CD4-positive, alpha-beta T cell (primary cell): Measurements from ENCODE around the gene MSLN. TPM values are rescaled to one million over a fixed set of nuclear protein-coding genes. Genes with fewer than 3 reads are reported as not detected.

Experiments used
- ATAC-seq: fragments of 200-7000 bp; cut with Tn5 transposase; one replicate; pipeline ENCODE4 v1.10.0; 2022; ENCODE audit warnings: mild to moderate bottlenecking; ENCODE audit not compliant: poor library complexity
- CTCF ChIA-PET: fragments of 350-600 bp; sonication (Branson Sonifier 250); formaldehyde crosslinking; loops from one replicate; lab custom pipeline; 2021; ENCODE audit warnings: antibody characterized with exemption, inconsistent platforms; lab: Charles Lee
- POLR2A ChIA-PET: fragments of 350-600 bp; sonication (Branson Sonifier 250); formaldehyde crosslinking; loops from one replicate; lab custom pipeline; 2021; ENCODE audit warnings: antibody characterized with exemption, inconsistent platforms; lab: Charles Lee
- DNase-seq, 14 experiments: peaks; one replicate each; pipeline ENCODE4 v3.0.0-alpha.2; 2013 to 2020; ENCODE audit warnings: mixed read lengths in 2 of 14
- H3K27ac ChIP-seq, 2 donors: one replicate each; pipeline versions ENCODE4 v1.5.1 to v1.7.0; 2013; ENCODE audit warnings: low read length in 2 of 2, low read depth in 1 of 2, mild to moderate bottlenecking in 1 of 2
- H3K27me3 ChIP-seq, 2 experiments: 1 replicate in 1 of 2; 2 replicates in 1 of 2; pipeline versions ENCODE4 v1.6.1 to v1.7.0; 2013; ENCODE audit warnings: low read length in 2 of 2, control low read depth in 1 of 2, mild to moderate bottlenecking in 1 of 2, moderate library complexity in 1 of 2; ENCODE audit not compliant: insufficient read depth in 2 of 2, control insufficient read depth in 1 of 2
- H3K36me3 ChIP-seq: one replicate; pipeline ENCODE4 v1.6.1; 2013; ENCODE audit warnings: low read length, control low read depth; ENCODE audit not compliant: insufficient read depth
- H3K4me1 ChIP-seq: one replicate; pipeline ENCODE4 v1.6.1; 2013; ENCODE audit warnings: low read length, control low read depth; ENCODE audit not compliant: insufficient read depth
- H3K4me3 ChIP-seq: one replicate; pipeline ENCODE4 v1.5.1; 2013; ENCODE audit warnings: mild to moderate bottlenecking, low read length, moderate library complexity
- H3K9me3 ChIP-seq, 2 experiments: 1 replicate in 1 of 2; 2 replicates in 1 of 2; pipeline versions ENCODE4 v1.6.1 to v1.7.0; 2013; ENCODE audit warnings: low read length in 2 of 2, mild to moderate bottlenecking in 2 of 2, control low read depth in 1 of 2, moderate library complexity in 1 of 2; ENCODE audit not compliant: control insufficient read depth in 1 of 2, insufficient read depth in 1 of 2
- H3K27ac Mint-ChIP-seq: one replicate; pipeline ENCODE4 v1.8.0; 2020; ENCODE audit warnings: mixed read lengths
- H3K27me3 Mint-ChIP-seq: one replicate; pipeline ENCODE4 v1.8.0; 2021; ENCODE audit warnings: mixed read lengths
- H3K36me3 Mint-ChIP-seq: one replicate; pipeline ENCODE4 v1.8.0; 2021; ENCODE audit warnings: low read depth, mixed read lengths
- H3K4me1 Mint-ChIP-seq: one replicate; pipeline ENCODE4 v1.8.0; 2021; ENCODE audit warnings: low read depth, mixed read lengths
- H3K4me3 Mint-ChIP-seq: one replicate; pipeline ENCODE4 v1.8.0; 2020; ENCODE audit warnings: mild to moderate bottlenecking, mixed read lengths
- H3K9me3 Mint-ChIP-seq: one replicate; pipeline ENCODE4 v1.8.0; 2020; ENCODE audit warnings: mixed read lengths
- intact Hi-C, 2 experiments: fragments of 100-400 bp; cut with DNase I in 1 of 2; cut with micrococcal nuclease in 1 of 2; formaldehyde crosslinking; loops; one replicate each; pipeline versions ENCODE4 v1.15.1 to v1.9.0; 2023 to 2025; cut with DNase I, micrococcal nuclease
- total RNA-seq, 174 experiments: library from RNA in 2 of 174; stranded (reverse) in 2 of 174; gene quantifications; one replicate each; pipeline ENCODE4 v1.2.3 and lab custom pipeline; 2021 to 2026
- TF ChIP-seq, protein P1 (sequence below): fragments of 200-600 bp; IDR thresholded peaks from one replicate; pipeline ENCODE4 v1.8.0; 2022; ENCODE audit warnings: antibody characterized with exemption, mild to moderate bottlenecking

MSLN gene
- total RNA-seq, 2 experiments from 2014 or later = not detected

DNA sequence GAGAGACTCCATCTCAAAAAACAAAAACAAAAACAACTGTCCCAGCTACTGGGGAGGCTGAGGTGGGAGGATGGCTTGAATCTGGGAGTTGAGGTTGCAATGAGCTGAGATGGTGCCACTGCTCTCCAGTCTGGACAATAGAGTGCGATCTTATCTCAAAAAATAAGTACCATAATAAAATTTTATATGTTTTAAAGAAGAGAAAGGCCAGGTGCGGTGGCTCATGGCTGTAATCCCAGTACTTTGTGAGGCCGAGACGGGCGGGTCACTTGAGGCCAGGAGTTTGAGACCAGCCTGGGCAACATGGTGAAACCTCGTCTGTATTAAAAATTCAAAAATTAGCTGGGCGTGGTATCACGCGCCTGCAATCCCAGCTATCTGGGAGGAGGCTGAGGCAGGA lies 16.3 kb downstream of the MSLN start:
- H3K27ac Mint-ChIP-seq = no peak overlapping the region
- no peaks in the 10 kb centered on the region for H3K36me3 Mint-ChIP-seq
- Histone ChIP-seq H3K4me3 (no peak overlapping the region), H3K27me3 (peaks cover 0 to 3% of the 10 kb centered on the region in 2 experiments), H3K36me3 (no peaks in the 10 kb centered on the region), H3K4me1 (no peaks in the 10 kb centered on the region), H3K9me3 (no peaks in the 10 kb centered on the region), H3K27ac (no peak overlapping the region)
- TF ChIP-seq, protein P1, sequence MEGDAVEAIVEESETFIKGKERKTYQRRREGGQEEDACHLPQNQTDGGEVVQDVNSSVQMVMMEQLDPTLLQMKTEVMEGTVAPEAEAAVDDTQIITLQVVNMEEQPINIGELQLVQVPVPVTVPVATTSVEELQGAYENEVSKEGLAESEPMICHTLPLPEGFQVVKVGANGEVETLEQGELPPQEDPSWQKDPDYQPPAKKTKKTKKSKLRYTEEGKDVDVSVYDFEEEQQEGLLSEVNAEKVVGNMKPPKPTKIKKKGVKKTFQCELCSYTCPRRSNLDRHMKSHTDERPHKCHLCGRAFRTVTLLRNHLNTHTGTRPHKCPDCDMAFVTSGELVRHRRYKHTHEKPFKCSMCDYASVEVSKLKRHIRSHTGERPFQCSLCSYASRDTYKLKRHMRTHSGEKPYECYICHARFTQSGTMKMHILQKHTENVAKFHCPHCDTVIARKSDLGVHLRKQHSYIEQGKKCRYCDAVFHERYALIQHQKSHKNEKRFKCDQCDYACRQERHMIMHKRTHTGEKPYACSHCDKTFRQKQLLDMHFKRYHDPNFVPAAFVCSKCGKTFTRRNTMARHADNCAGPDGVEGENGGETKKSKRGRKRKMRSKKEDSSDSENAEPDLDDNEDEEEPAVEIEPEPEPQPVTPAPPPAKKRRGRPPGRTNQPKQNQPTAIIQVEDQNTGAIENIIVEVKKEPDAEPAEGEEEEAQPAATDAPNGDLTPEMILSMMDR = no peak
- no peak overlapping the region for H3K4me3 Mint-ChIP-seq
- H3K4me1 Mint-ChIP-seq = no peaks in the 10 kb centered on the region
- no peak for ATAC-seq
- ChIA-PET POLR2A (no interaction called here), CTCF (no interaction called here)
- peaks cover 5% of the 10 kb centered on the region for H3K27me3 Mint-ChIP-seq
- intact Hi-C loops = no loop called here
- H3K9me3 Mint-ChIP-seq = no peaks in the 10 kb centered on the region
- DNase-seq = no peak

DNA sequence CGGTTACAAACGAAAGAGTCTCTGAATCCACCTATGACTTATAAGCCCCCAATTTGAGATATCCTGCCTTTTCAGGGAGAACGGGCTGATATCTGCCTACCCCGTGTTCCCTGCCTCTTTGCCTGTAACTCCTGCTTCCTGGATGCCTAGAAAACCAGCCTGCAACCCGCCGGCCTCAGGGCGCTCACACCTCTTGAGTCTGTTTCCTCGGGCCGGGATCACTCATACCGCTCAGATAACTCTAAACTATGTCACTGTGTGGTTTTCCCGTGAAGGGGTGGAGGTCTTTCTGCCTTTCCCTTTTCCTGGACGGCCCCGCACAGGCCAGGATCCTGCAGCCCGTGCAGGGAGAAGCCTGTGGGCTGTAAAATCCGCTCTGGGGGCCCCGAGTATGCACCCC lies 17.3 kb downstream of the MSLN start:
- Mint-ChIP-seq H3K9me3 (no peaks in the 10 kb centered on the region), H3K27me3 (peaks cover 5% of the 10 kb centered on the region), H3K4me3 (no peak overlapping the region), H3K36me3 (no peaks in the 10 kb centered on the region), H3K27ac (no peak overlapping the region), H3K4me1 (no peaks in the 10 kb centered on the region)
- peaks cover 0 to 3% of the 10 kb centered on the region in 2 experiments for H3K27me3 ChIP-seq
- TF ChIP-seq, protein P1 = no peak
- H3K4me3 ChIP-seq = no peak overlapping the region
- no peak overlapping the region for H3K27ac ChIP-seq
- H3K9me3 ChIP-seq = no peaks in the 10 kb centered on the region
- H3K36me3 ChIP-seq = no peaks in the 10 kb centered on the region
- no peak for ATAC-seq
- ChIA-PET POLR2A (no interaction called here), CTCF (no interaction called here)
- H3K4me1 ChIP-seq = no peaks in the 10 kb centered on the region
- DNase-seq = no peak
- intact Hi-C loops = no loop called here

DNA sequence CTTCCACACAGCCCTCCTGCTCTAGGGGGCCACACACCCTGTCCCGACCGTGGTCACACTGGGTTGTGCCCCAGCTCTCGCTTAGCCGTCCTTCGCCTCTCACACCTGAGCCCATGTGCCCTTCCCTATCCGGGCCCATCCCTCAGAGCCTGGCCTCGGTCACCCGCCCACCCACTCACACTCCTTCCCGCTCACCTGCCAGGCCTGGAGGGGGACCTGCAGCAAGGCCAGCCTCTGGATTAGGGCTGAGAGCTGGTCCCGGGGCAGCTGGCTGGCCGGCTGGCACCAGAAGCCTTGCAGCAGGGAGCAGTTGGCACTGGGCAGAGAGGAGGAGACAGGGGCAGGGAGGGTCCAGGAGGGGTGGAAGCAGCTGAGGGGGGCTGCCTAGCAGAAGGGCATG lies 17.9 kb downstream of the MSLN start:
- no peaks in the 10 kb centered on the region for H3K36me3 Mint-ChIP-seq
- peaks cover 5% of the 10 kb centered on the region for H3K27me3 Mint-ChIP-seq
- no peak overlapping the region for H3K27ac Mint-ChIP-seq
- H3K36me3 ChIP-seq = no peaks in the 10 kb centered on the region
- H3K27me3 ChIP-seq = peaks cover 0 to 3% of the 10 kb centered on the region in 2 experiments
- H3K4me3 ChIP-seq = no peak overlapping the region
- intact Hi-C loops = no loop called here
- POLR2A ChIA-PET = no interaction called here
- H3K9me3 Mint-ChIP-seq = no peaks in the 10 kb centered on the region
- CTCF ChIA-PET = no interaction called here
- ATAC-seq = no peak
- H3K4me1 ChIP-seq = no peaks in the 10 kb centered on the region
- H3K27ac ChIP-seq = no peak overlapping the region
- TF ChIP-seq, protein P1 = no peak
- H3K4me3 Mint-ChIP-seq = no peak overlapping the region
- no peaks in the 10 kb centered on the region for H3K9me3 ChIP-seq
- H3K4me1 Mint-ChIP-seq = no peaks in the 10 kb centered on the region
- DNase-seq = no peak
